ENCODE measurements around the gene GALNT6.

- TF ChIP-seq CBX8 (IDR thresholded peaks at IDR 0.05) = no peak
- no peak for TF ChIP-seq JUN (IDR thresholded peaks at IDR 0.05)
- TF ChIP-seq CTCF (IDR thresholded peaks at IDR 0.05) = no peak
- TF ChIP-seq MAX (IDR thresholded peaks at IDR 0.05) = no peak
- no peak for TF ChIP-seq EP300 (IDR thresholded peaks at IDR 0.05)
- TF ChIP-seq RAD21 (conservative IDR thresholded peaks at IDR 0.05 in 1 of 2, IDR thresholded peaks at IDR 0.05 in 1 of 2) = no peak
- no peak for TF ChIP-seq KDM5A (IDR thresholded peaks at IDR 0.05)
These were observed 25.9 kb downstream of the GALNT6 start for GRCh38 chr12:51365276-51365675.
